Measurements from ENCODE around the gene SCGB1C1. TPM values are rescaled to one million over a fixed set of nuclear protein-coding genes. Genes with fewer than 3 reads are reported as not detected.
A peak's percentile ranks its signal among the peaks of the same experiment; 100 is the strongest.

Gene SCGB1C1
- total and polyA plus RNA-seq, 2 of the 8 experiments (the other 6 are each of a cell fraction or from before 2014, with no cell fraction given): not detected

- Histone ChIP-seq H3K14ac (ENCODE audit: insufficient read length) (no peak overlapping the region), H3K18ac (ENCODE audit: extremely low read depth, low read length) (no peak overlapping the region), H3K4me2 (ENCODE audit: insufficient read depth in 1 of 2, low read depth in 2 of 2, low read length in 2 of 2) (no peak overlapping the region), H3K23me2 (ENCODE audit: low read depth, low read length) (no peaks in the 10 kb centered on the region), H3K23ac (ENCODE audit: insufficient read length) (no peak overlapping the region), H3K9ac (replicated peaks in 1 of 4; ENCODE audit: extremely low read depth in 1 of 4, low read depth in 3 of 4, low read length in 3 of 4) (no peak overlapping the region), H3K4me3 (ENCODE audit: extremely low read depth in 1 of 4, insufficient read depth in 2 of 4, low read depth in 3 of 4, low read length in 4 of 4) (no peak overlapping the region), H2BK120ac (replicated peaks; ENCODE audit: low read depth, low read length) (no peak overlapping the region), H2AK5ac (ENCODE audit: low read depth, low read length) (no peak overlapping the region), H3K4me1 (replicated peaks in 1 of 4; ENCODE audit: control insufficient read depth in 3 of 4, insufficient read depth in 4 of 4, low read length in 3 of 4) (no peaks in the 10 kb centered on the region), H3K4ac (replicated peaks; ENCODE audit: insufficient read length, low read depth, low read length) (no peak overlapping the region), H2AFZ (ENCODE audit: low read length) (no peak overlapping the region), H3K79me1 (ENCODE audit: low read depth, low read length) (no peaks in the 10 kb centered on the region; the same call in 1 of the 2 replicates), H3K9me3 (ENCODE audit: insufficient read depth in 2 of 2, low read depth in 1 of 2, low read length in 1 of 2) (peaks cover 0 to 9% of the 10 kb centered on the region in 2 experiments; a peak in 1 of 4 replicates), H3K56ac (replicated peaks; ENCODE audit: insufficient read length, low read depth, low read length) (no peak overlapping the region), H4K8ac (ENCODE audit: extremely low read depth, insufficient read depth, low read length) (no peak overlapping the region), H3K27ac (ENCODE audit: low read depth, low read length) (no peak overlapping the region), H3K36me3 (ENCODE audit: control insufficient read depth in 2 of 4, insufficient read depth in 4 of 4, low read length in 3 of 4) (peaks cover 0 to 10% (median 3%) of the 10 kb centered on the region in 4 experiments; a peak in 6 of 8 replicates), H2BK20ac (ENCODE audit: low read length) (no peak overlapping the region), H2BK12ac (ENCODE audit: low read depth, low read length) (no peak overlapping the region), H4K20me1 (replicated peaks in 1 of 2; ENCODE audit: control insufficient read depth in 1 of 2, insufficient read depth in 2 of 2, low read length in 2 of 2) (peaks cover 0 to 16% of the 10 kb centered on the region in 2 experiments), H3K27me3 (replicated peaks in 1 of 4; ENCODE audit: control insufficient read depth in 3 of 4, extremely low read depth in 1 of 4, insufficient read depth in 3 of 4, low read length in 3 of 4) (no peaks in the 10 kb centered on the region), H2BK5ac (ENCODE audit: low read depth, low read length) (no peak overlapping the region), H4K5ac (ENCODE audit: insufficient read length, low read depth, low read length) (no peak overlapping the region), H2BK15ac (ENCODE audit: low read length) (no peak overlapping the region), H4K91ac (replicated peaks; ENCODE audit: insufficient read length, low read length) (no peak overlapping the region), H3K79me2 (ENCODE audit: control insufficient read depth in 1 of 2, insufficient read depth in 2 of 2, low read length in 2 of 2) (no peaks in the 10 kb centered on the region; a peak in 1 of 4 replicates)
- CTCF ChIA-PET (ENCODE audit: partially characterized antibody): interaction anchor here (0.5 to 2.0 kb wide), 4 partner anchors 66 to 168 kb away, joined by 3 to 7 read pairs (median 3); no protein-coding TSS in a partner anchor
- FAIRE-seq (no peak), DNase-seq (ENCODE audit: low read depth in 1 of 2, low spot score in 2 of 2) (peak in 1 of 2 experiments; percentile 37)
- WGBS, 2 experiments (ENCODE audit: extremely low coverage in 1 of 2, insufficient coverage in 1 of 2, insufficient read length in 1 of 2, insufficient replicate concordance in 2 of 2, low coverage in 1 of 2, low lambda C conversion rate in 2 of 2, missing lambda C conversion rate in 1 of 2): 92% methylated on average over 13 of the region's 13 CpGs; no CpG with 5 or more reads in 1 of the 2 experiments
- POLR2A ChIA-PET (ENCODE audit: partially characterized antibody): interaction anchor here (0.8 to 1.2 kb wide), 2 partner anchors 9 to 193 kb away, joined by 3 to 4 read pairs; no protein-coding TSS in a partner anchor
- no peak for TF ChIP-seq RNF2 (IDR thresholded peaks at IDR 0.05; ENCODE audit: borderline replicate concordance, low read depth, low read length, missing control alignments, poor library complexity, severe bottlenecking)
- no peak for TF ChIP-seq SIRT6 (IDR thresholded peaks at IDR 0.05; ENCODE audit: low read length)
- no peak for TF ChIP-seq SRF (IDR thresholded peaks at IDR 0.05; ENCODE audit: low read depth, low read length)
- TF ChIP-seq GTF2F1 (IDR thresholded peaks at IDR 0.05; ENCODE audit: borderline replicate concordance, low read depth, low read length): no peak
- no peak for TF ChIP-seq JUN (IDR thresholded peaks at IDR 0.05; ENCODE audit: low read depth, low read length)
- TF ChIP-seq ZNF274 (IDR thresholded peaks at IDR 0.05; ENCODE audit: borderline replicate concordance, extremely low read depth, low read length): no peak
- TF ChIP-seq ATF2 (IDR thresholded peaks at IDR 0.05; ENCODE audit: low read length): no peak
- no peak for TF ChIP-seq HDAC2 (IDR thresholded peaks at IDR 0.05; ENCODE audit: borderline replicate concordance in 1 of 2, low read depth in 2 of 2, low read length in 2 of 2)
- no peak for TF ChIP-seq TAF7 (optimal IDR thresholded peaks at IDR 0.05; ENCODE audit: borderline replicate concordance, low read depth, low read length)
Measured at GRCh38 chr11:200224-201003, 7.5 kb downstream of the SCGB1C1 start.

All from H1 (cell line).